Activated naive CD4-positive, alpha-beta T cell (primary cell): ENCODE data around the gene ITPK1.

ENCODE experiments used
- DNase-seq, 4 experiments: peaks; one replicate each; lab custom pipeline; 2025; lab: John Stamatoyannopoulos, UW

Gene ITPK1

GRCh38 chr14:93027810-93028723 lies 87.7 kb downstream of the ITPK1 start:
- no peak for DNase-seq

- no peak for DNase-seq
Observed at GRCh38 chr14:93026339-93026738, 89.4 kb downstream of the ITPK1 start.

- no peak for DNase-seq
Observed at GRCh38 chr14:93025055-93025454, 90.7 kb downstream of the ITPK1 start.

- no peak for DNase-seq
Observed at GRCh38 chr14:93024493-93024892, 91.2 kb downstream of the ITPK1 start.

GRCh38 chr14:93023802-93024434 lies 91.8 kb downstream of the ITPK1 start:
- DNase-seq: no peak

- DNase-seq: no peak
Observed at GRCh38 chr14:93023039-93023438, 92.7 kb downstream of the ITPK1 start.

- DNase-seq: no peak
Observed at GRCh38 chr14:93019970-93020369, 95.8 kb downstream of the ITPK1 start.

- DNase-seq: no peak
Observed at GRCh38 chr14:93019367-93019843, 96.3 kb downstream of the ITPK1 start.

GRCh38 chr14:93018366-93018765 lies 97.4 kb downstream of the ITPK1 start:
- no peak for DNase-seq

- DNase-seq: no peak
Observed at GRCh38 chr14:93017898-93018297, 97.8 kb downstream of the ITPK1 start.

GRCh38 chr14:93017301-93017797 lies 98.4 kb downstream of the ITPK1 start:
- DNase-seq: no peak

- DNase-seq: no peak
Observed at GRCh38 chr14:93016275-93016845, 99.4 kb downstream of the ITPK1 start.

- DNase-seq: no peak
Observed at GRCh38 chr14:93015505-93015904, 100.2 kb downstream of the ITPK1 start.

GRCh38 chr14:93015064-93015463 lies 100.7 kb downstream of the ITPK1 start:
- DNase-seq: no peak

- no peak for DNase-seq
Observed at GRCh38 chr14:93014058-93015023, 101.4 kb downstream of the ITPK1 start.

GRCh38 chr14:93012951-93013719 lies 102.6 kb downstream of the ITPK1 start:
- no peak for DNase-seq

GRCh38 chr14:93012506-93012905 lies 103.2 kb downstream of the ITPK1 start:
- DNase-seq: no peak

- DNase-seq: no peak
Observed at GRCh38 chr14:93011650-93012325, 103.9 kb downstream of the ITPK1 start.

GRCh38 chr14:93011141-93011529 lies 104.6 kb downstream of the ITPK1 start:
- DNase-seq: no peak

GRCh38 chr14:93010522-93011140 lies 105.1 kb downstream of the ITPK1 start:
- no peak for DNase-seq
